Measurements from ENCODE around the gene R3HDM2.

R3HDM2 gene

GRCh38 chr12:57240066-57240921 is 190.5 kb downstream of the R3HDM2 start:
- TF ChIP-seq, protein P1, sequence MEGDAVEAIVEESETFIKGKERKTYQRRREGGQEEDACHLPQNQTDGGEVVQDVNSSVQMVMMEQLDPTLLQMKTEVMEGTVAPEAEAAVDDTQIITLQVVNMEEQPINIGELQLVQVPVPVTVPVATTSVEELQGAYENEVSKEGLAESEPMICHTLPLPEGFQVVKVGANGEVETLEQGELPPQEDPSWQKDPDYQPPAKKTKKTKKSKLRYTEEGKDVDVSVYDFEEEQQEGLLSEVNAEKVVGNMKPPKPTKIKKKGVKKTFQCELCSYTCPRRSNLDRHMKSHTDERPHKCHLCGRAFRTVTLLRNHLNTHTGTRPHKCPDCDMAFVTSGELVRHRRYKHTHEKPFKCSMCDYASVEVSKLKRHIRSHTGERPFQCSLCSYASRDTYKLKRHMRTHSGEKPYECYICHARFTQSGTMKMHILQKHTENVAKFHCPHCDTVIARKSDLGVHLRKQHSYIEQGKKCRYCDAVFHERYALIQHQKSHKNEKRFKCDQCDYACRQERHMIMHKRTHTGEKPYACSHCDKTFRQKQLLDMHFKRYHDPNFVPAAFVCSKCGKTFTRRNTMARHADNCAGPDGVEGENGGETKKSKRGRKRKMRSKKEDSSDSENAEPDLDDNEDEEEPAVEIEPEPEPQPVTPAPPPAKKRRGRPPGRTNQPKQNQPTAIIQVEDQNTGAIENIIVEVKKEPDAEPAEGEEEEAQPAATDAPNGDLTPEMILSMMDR (IDR thresholded peaks at IDR 0.05; ENCODE audit: extremely low read depth, insufficient read depth, missing control alignments): no peak
- DNase-seq (ENCODE audit: low spot score): peak; percentile 66
- in situ Hi-C loops (cut with MboI; ENCODE audit: low pct_unique_long_range_greater_than_20kb, low sequenced_read_pairs, unreplicated experiment): no loop called here

DNA sequence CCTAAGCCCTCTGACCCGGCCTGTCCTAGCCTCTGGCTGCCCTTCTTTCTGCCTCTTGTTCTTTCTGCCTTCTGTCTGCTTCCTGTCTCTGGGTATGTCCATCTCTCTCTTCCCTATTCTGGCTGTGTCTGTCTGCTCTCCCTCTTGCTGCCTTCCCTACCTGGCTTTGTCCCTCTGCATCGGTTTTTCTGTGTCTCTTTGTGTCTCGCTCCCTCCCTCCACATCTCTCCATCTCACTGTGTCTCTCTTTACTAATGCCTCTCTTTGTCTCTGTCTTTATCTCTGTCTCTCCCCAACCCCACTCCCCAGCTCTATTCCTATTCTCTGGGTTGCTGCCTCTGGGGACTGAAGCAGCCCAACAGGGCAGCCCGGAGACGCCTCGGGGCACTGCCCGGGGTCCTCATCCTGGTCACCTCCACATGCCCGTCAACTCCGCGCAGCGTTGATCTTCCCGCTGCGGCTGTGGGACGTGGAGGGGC is 191.2 kb downstream of the R3HDM2 start:
- in situ Hi-C loops (cut with MboI; ENCODE audit: low pct_unique_long_range_greater_than_20kb, low sequenced_read_pairs, unreplicated experiment): no loop called here
- no peak for DNase-seq (ENCODE audit: low spot score)
- TF ChIP-seq, protein P1 (IDR thresholded peaks at IDR 0.05; ENCODE audit: extremely low read depth, insufficient read depth, missing control alignments): no peak

- TF ChIP-seq, protein P1 (IDR thresholded peaks at IDR 0.05; ENCODE audit: extremely low read depth, insufficient read depth, missing control alignments): peak; percentile 100
- in situ Hi-C loops (cut with MboI; ENCODE audit: low pct_unique_long_range_greater_than_20kb, low sequenced_read_pairs, unreplicated experiment): no loop called here
- peak; percentile 96 for DNase-seq (ENCODE audit: low spot score)
Measured at GRCh38 chr12:57238854-57239554, 191.8 kb downstream of the R3HDM2 start.

- in situ Hi-C loops (cut with MboI; ENCODE audit: low pct_unique_long_range_greater_than_20kb, low sequenced_read_pairs, unreplicated experiment): no loop called here
- TF ChIP-seq, protein P1 (IDR thresholded peaks at IDR 0.05; ENCODE audit: extremely low read depth, insufficient read depth, missing control alignments): peak; percentile 1
- DNase-seq (ENCODE audit: low spot score): no peak
Measured at GRCh38 chr12:57237932-57238853, 192.7 kb downstream of the R3HDM2 start.

GRCh38 chr12:57237596-57237931 is 193.3 kb downstream of the R3HDM2 start:
- DNase-seq (ENCODE audit: low spot score): no peak
- in situ Hi-C loops (cut with MboI; ENCODE audit: low pct_unique_long_range_greater_than_20kb, low sequenced_read_pairs, unreplicated experiment): no loop called here
- TF ChIP-seq, protein P1 (IDR thresholded peaks at IDR 0.05; ENCODE audit: extremely low read depth, insufficient read depth, missing control alignments): no peak
